Measurements from ENCODE around the gene ZSCAN5A. TPM values are rescaled to one million over a fixed set of nuclear protein-coding genes. Genes with fewer than 3 reads are reported as not detected.
A peak's percentile ranks its signal among the peaks of the same experiment; 100 is the strongest.
"Not testable (repeated sequence)": the region's sequence is repeated elsewhere in the genome, so short reads cannot be mapped to it uniquely, and the experiment has no call there.

The ZSCAN5A gene
- total RNA-seq, 2 donors from 2014 or later, result 11.6 to 13.7 TPM

GRCh38 chr19:56324436-56324835, 9.8 kb upstream of the ZSCAN5A start:
- no peak overlapping the region for H3K27ac Mint-ChIP-seq
- ATAC-seq (replicated peaks), result no peak
- no peaks in the 10 kb centered on the region for H3K9me3 Mint-ChIP-seq
- no peaks in the 10 kb centered on the region for H3K4me1 Mint-ChIP-seq
- no peaks in the 10 kb centered on the region for H3K36me3 Mint-ChIP-seq (ENCODE audit: low read depth)
- no peak overlapping the region for H3K4me3 Mint-ChIP-seq
- H3K27me3 Mint-ChIP-seq, result no peaks in the 10 kb centered on the region

GRCh38 chr19:56321989-56322440, 7.4 kb upstream of the ZSCAN5A start:
- Mint-ChIP-seq H3K27me3 (no peaks in the 10 kb centered on the region), H3K27ac (no peak overlapping the region), H3K9me3 (no peaks in the 10 kb centered on the region), H3K4me3 (no peak overlapping the region), H3K4me1 (no peaks in the 10 kb centered on the region), H3K36me3 (ENCODE audit: low read depth) (no peaks in the 10 kb centered on the region)
- ATAC-seq (replicated peaks), result no peak

- Mint-ChIP-seq H3K27ac (no peak overlapping the region), H3K4me1 (no peaks in the 10 kb centered on the region), H3K36me3 (ENCODE audit: low read depth) (no peaks in the 10 kb centered on the region), H3K4me3 (no peak overlapping the region), H3K27me3 (no peaks in the 10 kb centered on the region), H3K9me3 (no peaks in the 10 kb centered on the region)
- no peak for ATAC-seq (replicated peaks)
Measured at GRCh38 chr19:56321254-56321988, 6.8 kb upstream of the ZSCAN5A start.

- H3K9me3 Mint-ChIP-seq, result no peaks in the 10 kb centered on the region
Measured at GRCh38 chr19:56319991-56320390, 5.4 kb upstream of the ZSCAN5A start.

GRCh38 chr19:56317749-56318148, 3.1 kb upstream of the ZSCAN5A start:
- Mint-ChIP-seq H3K36me3 (ENCODE audit: low read depth) (peaks cover 19% of the 10 kb centered on the region), H3K27me3 (no peaks in the 10 kb centered on the region), H3K4me3 (no peak overlapping the region), H3K4me1 (peaks cover 12% of the 10 kb centered on the region), H3K9me3 (peaks cover 3% of the 10 kb centered on the region), H3K27ac (no peak overlapping the region)
- ATAC-seq (replicated peaks), result no peak

More at GRCh38 chr19:56319991-56320390, 5.4 kb upstream of the ZSCAN5A start:
- H3K27ac Mint-ChIP-seq, result no peak overlapping the region
- H3K4me1 Mint-ChIP-seq, result no peaks in the 10 kb centered on the region
- H3K36me3 Mint-ChIP-seq (ENCODE audit: low read depth), result peaks cover 1% of the 10 kb centered on the region
- no peaks in the 10 kb centered on the region for H3K27me3 Mint-ChIP-seq
- no peak for ATAC-seq (replicated peaks)
- H3K4me3 Mint-ChIP-seq, result no peak overlapping the region

GRCh38 chr19:56316728-56317127, 2.1 kb upstream of the ZSCAN5A start:
- ATAC-seq (replicated peaks), result no peak
- peaks cover 3% of the 10 kb centered on the region for H3K9me3 Mint-ChIP-seq
- H3K27me3 Mint-ChIP-seq, result no peaks in the 10 kb centered on the region
- peaks cover 29% of the 10 kb centered on the region for H3K36me3 Mint-ChIP-seq (ENCODE audit: low read depth)
- peak overlapping the region; percentile 90 for H3K4me3 Mint-ChIP-seq
- peaks cover 13% of the 10 kb centered on the region for H3K4me1 Mint-ChIP-seq
- H3K27ac Mint-ChIP-seq, result no peak overlapping the region

- peak; percentile 87 for ATAC-seq (replicated peaks)
- H3K4me3 Mint-ChIP-seq, result peak overlapping the region; percentile 90
- H3K4me1 Mint-ChIP-seq, result peaks cover 13% of the 10 kb centered on the region
- no peaks in the 10 kb centered on the region for H3K27me3 Mint-ChIP-seq
- peak overlapping the region; percentile 99 for H3K27ac Mint-ChIP-seq
- H3K9me3 Mint-ChIP-seq, result peaks cover 3% of the 10 kb centered on the region
- H3K36me3 Mint-ChIP-seq (ENCODE audit: low read depth), result peaks cover 37% of the 10 kb centered on the region
Measured at GRCh38 chr19:56315077-56315828, 614 bp upstream of the ZSCAN5A start.

GRCh38 chr19:56314018-56314380, 640 bp downstream of the ZSCAN5A start:
- peak; percentile 3 for ATAC-seq (replicated peaks)
- Mint-ChIP-seq H3K27me3 (no peaks in the 10 kb centered on the region), H3K9me3 (peaks cover 3% of the 10 kb centered on the region), H3K4me1 (peaks cover 13% of the 10 kb centered on the region), H3K4me3 (peak overlapping the region; percentile 90), H3K27ac (peak overlapping the region; percentile 99), H3K36me3 (ENCODE audit: low read depth) (peaks cover 37% of the 10 kb centered on the region)

GRCh38 chr19:56312787-56313657, 1.6 kb downstream of the ZSCAN5A start:
- H3K27ac Mint-ChIP-seq, result peak overlapping the region; percentile 99
- peaks cover 13% of the 10 kb centered on the region for H3K4me1 Mint-ChIP-seq
- H3K9me3 Mint-ChIP-seq, result peaks cover 3% of the 10 kb centered on the region
- ATAC-seq (replicated peaks), result no peak
- H3K36me3 Mint-ChIP-seq (ENCODE audit: low read depth), result peaks cover 37% of the 10 kb centered on the region
- H3K4me3 Mint-ChIP-seq, result peak overlapping the region; percentile 90
- no peaks in the 10 kb centered on the region for H3K27me3 Mint-ChIP-seq

GRCh38 chr19:56312342-56312741, 2.3 kb downstream of the ZSCAN5A start:
- H3K27me3 Mint-ChIP-seq, result no peaks in the 10 kb centered on the region
- ATAC-seq (replicated peaks), result no peak
- peaks cover 3% of the 10 kb centered on the region for H3K9me3 Mint-ChIP-seq
- peak overlapping the region; percentile 90 for H3K4me3 Mint-ChIP-seq
- H3K4me1 Mint-ChIP-seq, result peaks cover 13% of the 10 kb centered on the region
- H3K27ac Mint-ChIP-seq, result peak overlapping the region; percentile 99
- H3K36me3 Mint-ChIP-seq (ENCODE audit: low read depth), result peaks cover 37% of the 10 kb centered on the region

GRCh38 chr19:56310462-56310861, 4.2 kb downstream of the ZSCAN5A start:
- Mint-ChIP-seq H3K4me1 (peaks cover 17% of the 10 kb centered on the region), H3K27me3 (no peaks in the 10 kb centered on the region), H3K4me3 (no peak overlapping the region), H3K9me3 (peaks cover 3% of the 10 kb centered on the region), H3K27ac (no peak overlapping the region), H3K36me3 (ENCODE audit: low read depth) (peaks cover 41% of the 10 kb centered on the region)
- no peak for ATAC-seq (replicated peaks)

- peaks cover 3% of the 10 kb centered on the region for H3K9me3 Mint-ChIP-seq
- H3K4me1 Mint-ChIP-seq, result peaks cover 21% of the 10 kb centered on the region
- no peak overlapping the region for H3K4me3 Mint-ChIP-seq
- H3K36me3 Mint-ChIP-seq (ENCODE audit: low read depth), result peaks cover 36% of the 10 kb centered on the region
- peak; percentile 42 for ATAC-seq (replicated peaks)
- H3K27ac Mint-ChIP-seq, result no peak overlapping the region
- H3K27me3 Mint-ChIP-seq, result no peaks in the 10 kb centered on the region
Measured at GRCh38 chr19:56309511-56310185, 5.0 kb downstream of the ZSCAN5A start.

- Mint-ChIP-seq H3K9me3 (peaks cover 3% of the 10 kb centered on the region), H3K27ac (no peak overlapping the region), H3K36me3 (ENCODE audit: low read depth) (peaks cover 28% of the 10 kb centered on the region), H3K27me3 (no peaks in the 10 kb centered on the region), H3K4me3 (no peak overlapping the region), H3K4me1 (peaks cover 24% of the 10 kb centered on the region)
- no peak for ATAC-seq (replicated peaks)
Measured at GRCh38 chr19:56308792-56309191, 5.8 kb downstream of the ZSCAN5A start.

GRCh38 chr19:56307062-56307461, 7.6 kb downstream of the ZSCAN5A start:
- H3K4me1 Mint-ChIP-seq, result peaks cover 21% of the 10 kb centered on the region
- not testable (repeated sequence) for H3K9me3 Mint-ChIP-seq; H3K27me3 Mint-ChIP-seq; H3K4me3 Mint-ChIP-seq; ATAC-seq (replicated peaks); H3K27ac Mint-ChIP-seq
- peaks cover 15% of the 10 kb centered on the region for H3K36me3 Mint-ChIP-seq (ENCODE audit: low read depth)
